Measurements from ENCODE around the gene HECW1. TPM values are rescaled to one million over a fixed set of nuclear protein-coding genes. Genes with fewer than 3 reads are reported as not detected.
"Not testable (repeated sequence)": the region's sequence is repeated elsewhere in the genome, so short reads cannot be mapped to it uniquely, and the experiment has no call there.

The HECW1 gene
- total RNA-seq, 1 donor from 2014 or later: 0.40 TPM

- ATAC-seq: peak; percentile 71
Measured at GRCh38 chr7:43112941-43113621, 634 bp downstream of the HECW1 start.

- ATAC-seq: no peak
Measured at GRCh38 chr7:43113622-43114457, 1.4 kb downstream of the HECW1 start.

DNA sequence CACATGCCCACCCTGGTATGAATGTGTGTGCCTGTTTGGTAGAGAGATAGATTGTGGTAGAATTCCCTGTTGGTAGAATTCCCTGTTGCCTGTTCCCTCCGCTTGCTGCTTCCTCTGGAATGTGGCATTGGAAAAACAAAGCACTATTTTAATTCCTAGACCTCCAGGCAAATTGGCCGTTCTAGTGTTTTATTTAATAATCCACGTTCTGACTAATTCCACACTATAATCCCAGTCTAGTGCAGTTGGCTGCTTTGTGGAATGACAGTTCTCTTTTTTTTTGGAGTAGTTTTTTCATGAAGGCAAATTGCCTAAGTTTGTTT, 2.0 kb downstream of the HECW1 start:
- ATAC-seq: no peak

GRCh38 chr7:43116451-43116850, 4.0 kb downstream of the HECW1 start:
- ATAC-seq: no peak

GRCh38 chr7:43117095-43117494, 4.6 kb downstream of the HECW1 start:
- no peak for ATAC-seq

DNA sequence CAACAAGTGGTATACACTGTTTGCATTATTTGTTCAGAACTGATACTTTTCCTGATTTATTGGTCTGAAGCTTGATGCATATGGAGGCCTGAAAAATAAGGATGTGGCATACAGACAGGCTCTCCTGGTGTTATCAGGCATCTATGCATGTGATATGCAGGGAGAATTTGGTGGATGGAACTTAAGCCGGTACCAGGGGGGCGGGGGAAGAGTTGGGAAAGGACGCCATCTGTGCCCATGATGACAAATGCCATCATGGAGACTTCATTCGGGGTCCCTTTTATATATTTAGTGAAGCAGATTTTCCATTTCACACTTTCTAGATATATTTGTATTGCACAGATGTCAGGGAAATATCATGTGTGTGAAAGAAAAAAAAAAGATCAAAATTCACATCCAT, 5.4 kb downstream of the HECW1 start:
- ATAC-seq: no peak

DNA sequence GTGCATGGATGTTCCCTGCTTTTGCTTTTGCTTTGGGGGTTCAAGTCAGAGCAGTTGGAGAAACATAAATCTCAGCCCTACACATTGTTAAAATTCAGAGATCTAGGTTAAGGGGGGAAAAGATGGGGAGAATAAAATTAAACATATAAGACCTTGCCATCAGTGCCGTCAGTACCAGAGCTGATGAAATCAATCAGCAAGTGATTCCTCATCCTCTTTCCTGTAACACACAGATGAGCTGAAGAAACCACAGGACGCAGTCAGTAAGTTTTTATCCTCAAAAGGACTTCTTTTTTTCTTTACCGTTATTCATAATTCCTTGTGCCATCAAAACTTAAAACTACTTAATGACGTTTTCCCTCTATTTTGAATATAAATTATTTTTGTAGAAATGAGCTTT, 5.9 kb downstream of the HECW1 start:
- no peak for ATAC-seq

- ATAC-seq: no peak
Measured at GRCh38 chr7:43119371-43120075, 7.1 kb downstream of the HECW1 start.

DNA sequence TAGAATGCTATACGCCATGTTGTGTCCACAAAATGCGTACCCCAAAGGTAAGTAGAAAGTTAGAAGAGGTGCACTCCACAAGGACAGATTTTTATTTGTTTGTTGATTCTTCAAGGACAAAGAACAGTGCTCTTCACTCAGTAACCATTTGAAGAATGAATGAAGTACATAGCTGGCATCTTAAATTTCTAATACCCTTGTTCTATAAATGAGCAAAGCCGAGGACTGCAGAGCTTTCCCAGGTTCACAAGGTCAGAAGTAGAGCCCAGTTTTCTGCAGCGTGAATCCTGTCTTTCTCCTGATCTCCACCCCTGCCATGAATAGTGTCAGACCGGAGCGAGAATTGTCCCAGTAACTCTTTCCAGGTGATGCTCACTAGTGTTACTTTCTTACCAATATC, 9.5 kb downstream of the HECW1 start:
- ATAC-seq: no peak

DNA sequence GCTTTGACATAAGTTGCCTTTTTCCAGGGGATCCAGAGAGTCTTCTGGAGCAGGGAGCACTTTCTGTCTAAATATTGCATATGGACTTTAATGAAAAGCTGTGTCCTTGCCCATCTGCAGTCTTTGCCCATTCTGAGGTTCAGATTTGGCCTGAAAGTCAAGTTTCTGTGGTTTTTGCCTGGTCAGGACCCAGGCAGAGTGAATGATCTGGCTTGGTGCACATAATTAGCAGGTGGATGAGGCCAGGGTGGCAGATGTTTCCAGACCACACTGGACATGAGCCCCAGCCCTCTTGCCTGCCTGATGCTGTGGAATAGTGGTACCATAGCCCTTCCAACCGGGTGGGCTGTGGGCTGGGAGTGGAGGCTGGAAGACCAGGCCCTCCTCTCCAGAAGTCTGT, 11.0 kb downstream of the HECW1 start:
- ATAC-seq: no peak

DNA sequence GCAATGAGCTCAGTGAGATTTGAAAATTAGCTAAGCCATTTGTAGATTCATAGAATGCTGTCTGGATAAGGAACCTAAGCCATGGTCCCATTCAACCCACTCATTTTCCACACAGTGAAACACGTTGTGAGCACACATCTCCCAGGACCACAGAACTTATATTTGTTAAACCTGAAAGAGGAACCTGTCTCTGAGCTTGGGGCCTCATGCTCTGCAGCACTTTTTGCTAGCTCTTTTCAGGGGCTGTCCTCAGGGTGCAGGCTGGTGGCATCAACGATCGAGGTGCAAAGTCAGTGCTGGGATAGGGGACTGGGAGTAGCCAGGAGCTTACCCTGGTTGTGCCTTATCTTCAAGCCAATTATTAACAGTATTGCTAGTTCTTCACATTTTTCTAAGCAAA, 11.9 kb downstream of the HECW1 start:
- ATAC-seq: no peak

- ATAC-seq: no peak
Measured at GRCh38 chr7:43130347-43130746, 17.9 kb downstream of the HECW1 start.

GRCh38 chr7:43135129-43135528, 22.7 kb downstream of the HECW1 start:
- no peak for ATAC-seq

DNA sequence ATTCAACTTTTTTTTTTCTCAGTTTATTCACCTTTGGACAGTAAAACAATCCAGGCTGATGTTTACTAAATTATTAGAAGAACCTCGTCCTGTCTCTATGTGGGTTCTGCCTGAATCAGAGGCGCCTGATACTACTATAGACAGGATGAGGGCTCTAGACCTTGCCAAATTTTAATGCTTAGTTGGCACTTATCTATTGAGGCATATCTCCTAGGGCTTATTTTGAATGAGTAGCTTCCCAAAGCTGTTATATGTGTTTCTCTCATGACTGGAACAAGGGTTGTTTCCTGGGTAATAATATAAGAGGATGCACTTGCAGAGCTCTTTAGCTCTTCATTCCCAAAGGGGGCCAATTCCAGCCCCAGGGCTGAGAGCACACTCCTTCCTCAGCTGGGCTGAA, 23.6 kb downstream of the HECW1 start:
- no peak for ATAC-seq

DNA sequence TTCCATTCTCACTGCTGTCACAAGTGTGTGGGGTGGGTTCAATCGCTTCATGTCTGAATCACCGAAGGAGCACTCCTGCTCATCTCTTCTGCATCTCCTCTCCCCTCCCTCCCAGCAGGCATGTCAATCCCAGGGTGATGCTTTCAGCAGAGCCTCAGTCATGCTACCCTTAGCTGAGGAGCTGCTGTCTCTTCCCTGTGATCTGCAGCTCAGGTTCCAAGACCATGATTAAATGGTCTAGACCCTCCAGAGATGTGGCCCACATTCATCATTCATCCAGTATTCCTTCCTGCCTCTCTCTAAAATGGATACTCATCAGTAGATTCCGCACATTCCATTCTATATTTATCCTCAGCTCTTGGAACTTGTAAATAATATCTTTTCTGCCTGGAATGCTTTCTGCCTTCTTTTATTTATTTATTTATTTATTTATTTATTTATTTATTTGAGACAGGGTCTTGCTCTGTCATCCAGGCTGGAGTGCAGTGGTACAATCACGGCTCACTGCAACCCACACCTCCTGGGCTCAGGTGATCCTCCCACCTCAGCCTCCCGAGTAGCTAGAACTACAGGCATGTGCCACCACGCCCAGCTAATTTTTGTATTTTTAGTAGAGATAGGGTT, 24.8 kb downstream of the HECW1 start:
- ATAC-seq: not testable (repeated sequence)

DNA sequence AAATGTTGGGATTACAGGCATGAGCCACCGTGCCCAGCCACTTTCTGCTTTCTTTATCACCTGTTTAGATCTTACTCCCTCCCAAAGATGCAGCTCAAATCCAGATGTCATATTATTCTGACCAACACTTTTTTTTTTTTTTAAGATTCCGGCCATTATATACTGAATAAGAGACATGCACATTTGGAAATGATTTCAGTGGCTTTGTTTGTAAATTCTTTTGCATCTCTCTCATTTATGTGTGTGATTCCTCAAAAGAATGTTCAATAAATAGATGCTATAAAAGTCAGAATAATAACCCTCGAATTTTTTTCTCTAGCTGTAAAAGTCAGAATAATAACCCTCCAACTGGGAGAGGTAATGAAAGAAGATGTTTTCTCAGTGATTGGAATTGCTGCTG, 25.4 kb downstream of the HECW1 start:
- no peak for ATAC-seq

DNA sequence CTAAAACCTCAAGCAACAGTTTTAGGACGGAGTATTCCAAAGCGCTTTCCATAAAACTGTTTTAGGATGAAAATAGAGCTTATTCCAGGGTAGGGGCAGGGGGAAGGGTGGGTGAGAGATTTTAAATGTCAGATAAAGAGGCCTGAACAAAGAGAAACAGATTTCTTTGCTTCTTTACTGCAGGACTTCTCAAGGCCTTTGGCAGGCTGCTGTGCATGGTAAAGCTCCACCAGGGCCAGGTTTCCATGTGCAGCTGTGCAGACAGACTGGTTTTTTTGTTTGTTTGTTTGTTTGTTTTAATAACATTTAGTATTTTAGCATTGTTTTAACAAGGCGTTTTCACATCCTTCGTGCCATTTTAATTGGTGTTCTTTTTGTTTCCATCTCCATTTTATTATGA, 26.3 kb downstream of the HECW1 start:
- no peak for ATAC-seq

DNA sequence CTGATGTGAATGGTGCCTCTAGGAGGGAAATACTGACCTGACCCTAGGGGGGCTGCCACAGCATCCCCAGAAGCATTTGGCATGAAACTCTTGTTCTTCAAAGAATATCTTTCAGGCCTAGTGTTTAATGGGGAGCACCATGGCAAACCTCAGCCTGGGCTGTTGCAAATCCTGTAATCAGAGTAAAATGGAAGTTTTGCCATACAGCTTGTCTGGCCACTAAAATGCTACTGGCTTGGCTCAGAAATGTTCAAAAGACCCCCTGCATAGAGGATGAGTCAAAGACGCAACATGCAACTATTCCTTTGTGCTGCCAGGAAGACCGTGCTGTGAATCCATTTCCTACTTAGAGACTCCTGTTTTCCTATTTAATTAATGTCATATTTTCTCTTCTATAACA, 26.7 kb downstream of the HECW1 start:
- ATAC-seq: no peak

GRCh38 chr7:43140186-43140585, 27.7 kb downstream of the HECW1 start:
- no peak for ATAC-seq

GRCh38 chr7:43141091-43141490, 28.6 kb downstream of the HECW1 start:
- no peak for ATAC-seq

- no peak for ATAC-seq
Measured at GRCh38 chr7:43142703-43143102, 30.3 kb downstream of the HECW1 start.

GRCh38 chr7:43143918-43144589, 31.6 kb downstream of the HECW1 start:
- ATAC-seq: no peak

Data from esophagus mucosa (tissue), 1 donor.